T-cell (primary cell): ENCODE measurements around the gene METTL16. TPM values are rescaled to one million over a fixed set of nuclear protein-coding genes. Genes with fewer than 3 reads are reported as not detected.

ENCODE experiments used
- ATAC-seq, 4 experiments: fragments of 200-7000 bp in 3 of 4; fragments of 150-1000 bp in 1 of 4; cut with Tn5 transposase; replicated peaks in 1 of 4; 1 replicate in 3 of 4; 2 replicates in 1 of 4; pipeline ENCODE4 v1.10.0; 2021; ENCODE audit warnings: moderate library complexity in 3 of 4, mild to moderate bottlenecking in 2 of 4, moderate number of reproducible peaks in 1 of 4
- CTCF ChIA-PET, 2 donors: fragments of 300-600 bp; sonication (Branson Sonifier 250); formaldehyde crosslinking; loops; one replicate each; lab custom pipeline; 2022; ENCODE audit warnings: antibody characterized with exemption in 2 of 2; lab: Charles Lee
- POLR2A ChIA-PET, 2 donors: fragments of 300-600 bp; sonication (Branson Sonifier 250); formaldehyde crosslinking; loops; one replicate each; lab custom pipeline; 2022; ENCODE audit warnings: antibody characterized with exemption in 2 of 2; lab: Charles Lee
- DNase-seq, 35 experiments: peaks; one replicate each; pipeline versions ENCODE4 v3.0.0 to v3.0.0-alpha.2; 2013 to 2023
- H3K27ac ChIP-seq: one replicate; pipeline ENCODE4 v1.5.1; 2013; ENCODE audit warnings: low read length
- H3K27me3 ChIP-seq, 2 experiments: replicated peaks in 1 of 2; 1 replicate in 1 of 2; 2 replicates in 1 of 2; pipeline versions ENCODE4 v1.6.1 to v1.7.0; 2013; ENCODE audit warnings: low read length in 1 of 2, mixed read lengths in 1 of 2; ENCODE audit not compliant: control insufficient read depth in 2 of 2, insufficient read depth in 2 of 2; ENCODE audit errors: extremely low read depth in 1 of 2
- H3K36me3 ChIP-seq, 2 donors: 1 replicate in 1 of 2; 2 replicates in 1 of 2; pipeline versions ENCODE4 v1.6.1 to v1.7.0; 2013; ENCODE audit warnings: low read length in 1 of 2; ENCODE audit not compliant: control insufficient read depth in 2 of 2, insufficient read depth in 1 of 2; ENCODE audit errors: extremely low read depth in 1 of 2
- H3K4me1 ChIP-seq, 2 experiments: 1 replicate in 1 of 2; 2 replicates in 1 of 2; pipeline versions ENCODE4 v1.6.1 to v1.7.0; 2013; ENCODE audit warnings: low read length in 2 of 2, mixed read lengths in 1 of 2; ENCODE audit not compliant: insufficient read depth in 2 of 2, control insufficient read depth in 1 of 2; ENCODE audit errors: extremely low read depth in 1 of 2
- H3K4me3 ChIP-seq, 2 donors: 1 replicate in 1 of 2; 2 replicates in 1 of 2; pipeline versions ENCODE4 v1.5.1 to v1.7.0; 2013; ENCODE audit warnings: mild to moderate bottlenecking in 2 of 2, low read length in 1 of 2, moderate library complexity in 1 of 2; ENCODE audit not compliant: control insufficient read depth in 1 of 2; ENCODE audit errors: extremely low read depth in 1 of 2
- H3K9me3 ChIP-seq: 2 replicates; pipeline ENCODE4 v1.7.0; 2013
- H3K27ac Mint-ChIP-seq, 2 donors: one replicate each; pipeline ENCODE4 v1.8.0; 2020 to 2021; ENCODE audit warnings: mild to moderate bottlenecking in 2 of 2, mixed read lengths in 2 of 2
- H3K27me3 Mint-ChIP-seq, 2 donors: one replicate each; pipeline ENCODE4 v1.8.0; 2021 to 2022; ENCODE audit warnings: mixed read lengths in 2 of 2
- H3K36me3 Mint-ChIP-seq: one replicate; pipeline ENCODE4 v1.8.0; 2021; ENCODE audit warnings: mixed read lengths
- H3K4me1 Mint-ChIP-seq, 3 donors: one replicate each; pipeline ENCODE4 v1.8.0; 2020 to 2022; ENCODE audit warnings: mixed read lengths in 3 of 3, mild to moderate bottlenecking in 1 of 3
- H3K4me3 Mint-ChIP-seq, 3 donors: one replicate each; pipeline ENCODE4 v1.8.0; 2020 to 2022; ENCODE audit warnings: mild to moderate bottlenecking in 3 of 3, mixed read lengths in 3 of 3, moderate library complexity in 3 of 3
- H3K9me3 Mint-ChIP-seq, 3 donors: one replicate each; pipeline ENCODE4 v1.8.0; 2020 to 2022; ENCODE audit warnings: mixed read lengths in 3 of 3
- WGBS: methylation state at CpG from one replicate; pipeline ENCODE4 v1.1.5; 2013; ENCODE audit warnings: missing lambda C conversion rate; ENCODE audit not compliant: insufficient coverage; 5-methylcytosine and 5-hydroxymethylcytosine counted together
- total RNA-seq, 35 experiments: library from RNA in 6 of 35; stranded (reverse) in 6 of 35; fragments of 120-200 nt in 1 of 35; gene quantifications; one replicate each; pipeline versions ENCODE4 v1.2.1 to v1.2.4 and lab custom pipeline; 2013 to 2026

The METTL16 gene
- total RNA-seq, 5 donors from 2014 or later (not counting 1 experiment from before 2014, with no cell fraction given) = 43.0 to 51.1 (median 43.2) TPM

- no peaks in the 10 kb centered on the region for H3K27me3 Mint-ChIP-seq
- DNase-seq (no peak), ATAC-seq (no peak)
- peaks cover 11 to 36% of the 10 kb centered on the region in 2 experiments for H3K4me1 ChIP-seq
- H3K9me3 Mint-ChIP-seq = no peaks in the 10 kb centered on the region
- no peak overlapping the region for H3K4me3 ChIP-seq
- POLR2A ChIA-PET = no interaction called here
- CTCF ChIA-PET = no interaction called here
- H3K4me3 Mint-ChIP-seq = no peak overlapping the region
- H3K36me3 Mint-ChIP-seq = no peaks in the 10 kb centered on the region
- peaks cover 9 to 15% of the 10 kb centered on the region in 2 donors for H3K36me3 ChIP-seq
- WGBS = 91% methylated on average over 13 of the region's 15 CpGs
- H3K4me1 Mint-ChIP-seq = peaks cover 34 to 37% (median 36%) of the 10 kb centered on the region in 3 donors
- H3K9me3 ChIP-seq = no peaks in the 10 kb centered on the region
- no peaks in the 10 kb centered on the region for H3K27me3 ChIP-seq
- H3K27ac ChIP-seq = no peak overlapping the region
- peak overlapping the region; percentile 31 to 44 for H3K27ac Mint-ChIP-seq
Measured at GRCh38 chr17:2388683-2389055, 123.0 kb downstream of the METTL16 start.

DNA sequence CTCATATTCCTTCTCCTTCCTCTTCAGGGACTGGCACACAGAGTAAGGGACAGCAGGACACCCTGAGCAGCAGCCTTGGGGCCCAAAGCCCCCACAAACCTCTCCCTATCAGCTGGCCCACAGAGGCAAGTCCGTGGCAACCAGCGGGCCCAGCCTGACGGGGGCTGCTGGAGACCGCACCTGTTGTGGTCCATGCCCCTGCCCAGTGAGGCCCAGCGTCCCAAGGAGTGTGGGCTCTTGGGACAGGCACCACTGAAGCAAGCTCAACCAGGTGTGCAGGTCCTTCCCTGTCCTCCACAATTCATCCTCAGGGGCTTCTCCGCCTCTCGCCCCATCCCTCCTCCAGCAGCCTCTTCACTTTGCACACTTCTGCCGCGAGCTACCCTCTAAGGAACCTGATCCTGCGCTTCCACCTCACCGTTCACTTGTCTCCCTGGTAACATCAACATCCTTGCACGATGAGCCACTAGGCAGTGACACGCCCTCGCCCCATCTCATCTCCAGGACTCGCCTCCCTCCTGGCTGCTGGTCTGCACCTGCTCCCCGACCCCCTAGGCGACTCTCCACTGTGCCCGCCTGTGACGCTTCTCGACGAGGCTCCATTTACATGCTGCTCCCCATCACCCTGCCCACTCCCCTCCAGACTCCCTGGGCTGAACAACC, 123.5 kb downstream of the METTL16 start:
- DNase-seq (no peak), ATAC-seq (no peak)
- ChIA-PET POLR2A (no interaction called here), CTCF (no interaction called here)
- H3K4me1 ChIP-seq = peaks cover 11 to 35% of the 10 kb centered on the region in 2 experiments
- no peaks in the 10 kb centered on the region for H3K27me3 Mint-ChIP-seq
- H3K4me3 ChIP-seq = no peak overlapping the region
- no peak overlapping the region for H3K27ac ChIP-seq
- no peaks in the 10 kb centered on the region for H3K9me3 ChIP-seq
- H3K9me3 Mint-ChIP-seq = no peaks in the 10 kb centered on the region
- peaks cover 9 to 15% of the 10 kb centered on the region in 2 donors for H3K36me3 ChIP-seq
- H3K36me3 Mint-ChIP-seq = no peaks in the 10 kb centered on the region
- H3K27me3 ChIP-seq = no peaks in the 10 kb centered on the region
- H3K27ac Mint-ChIP-seq = no peak overlapping the region
- H3K4me1 Mint-ChIP-seq = peaks cover 34 to 39% (median 39%) of the 10 kb centered on the region in 3 donors
- WGBS = 95% methylated on average over 21 of the region's 21 CpGs
- H3K4me3 Mint-ChIP-seq = no peak overlapping the region

DNA sequence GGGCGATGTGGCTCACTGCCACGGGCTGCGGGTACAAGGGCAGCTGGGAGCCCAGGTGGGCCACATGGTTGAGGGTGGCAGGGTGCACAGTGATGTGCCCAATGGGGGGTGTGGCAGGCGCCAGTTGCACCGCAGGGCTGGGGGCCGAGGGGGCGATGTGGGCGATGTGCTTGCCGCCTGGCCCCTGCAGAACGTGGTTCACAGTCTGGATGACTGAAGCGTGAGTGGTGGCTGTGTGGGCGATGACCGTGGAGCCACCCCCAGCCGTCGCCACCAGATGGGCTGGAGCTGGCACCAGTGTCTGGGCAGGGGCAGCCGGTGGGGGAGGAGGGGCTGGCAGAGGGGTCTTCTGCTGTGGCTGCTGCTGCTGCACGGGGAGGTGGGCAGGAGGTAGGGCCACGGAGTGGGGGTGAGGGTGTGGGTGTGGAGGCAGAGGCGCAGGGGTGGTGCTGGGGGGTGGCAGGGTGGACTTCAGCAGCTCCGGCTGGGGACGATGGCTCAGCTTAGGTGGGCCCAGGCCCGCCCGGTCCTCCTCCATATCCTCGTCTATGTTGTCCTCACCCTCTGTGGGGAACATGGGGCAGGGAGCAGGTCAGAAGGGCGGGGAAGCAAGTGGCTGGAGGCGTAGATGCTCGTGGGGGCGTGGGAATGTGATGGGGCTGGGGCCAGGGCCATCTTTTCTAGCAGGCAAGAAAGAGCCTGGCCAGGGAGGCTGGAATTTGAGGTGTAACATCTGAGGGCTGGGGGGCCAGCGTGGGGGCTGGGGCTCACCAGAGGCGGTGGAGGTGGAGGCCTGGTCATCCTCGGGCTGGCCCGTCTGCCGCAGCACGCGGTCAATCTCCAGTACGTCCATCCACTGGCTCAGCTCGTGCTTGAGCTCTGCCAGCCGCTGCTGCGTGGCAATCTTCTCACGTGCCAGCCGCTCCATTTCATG, 124.3 kb downstream of the METTL16 start:
- Histone ChIP-seq H3K27ac (no peak overlapping the region), H3K4me3 (no peak overlapping the region), H3K36me3 (peaks cover 9 to 15% of the 10 kb centered on the region in 2 donors), H3K27me3 (no peaks in the 10 kb centered on the region), H3K9me3 (no peaks in the 10 kb centered on the region), H3K4me1 (peaks cover 11 to 42% of the 10 kb centered on the region in 2 experiments)
- ChIA-PET CTCF (no interaction called here), POLR2A (no interaction called here)
- H3K36me3 Mint-ChIP-seq = no peaks in the 10 kb centered on the region
- H3K4me3 Mint-ChIP-seq = no peak overlapping the region
- peaks cover 34 to 44% (median 41%) of the 10 kb centered on the region in 3 donors for H3K4me1 Mint-ChIP-seq
- H3K27me3 Mint-ChIP-seq = no peaks in the 10 kb centered on the region
- no peak for ATAC-seq
- no peaks in the 10 kb centered on the region for H3K9me3 Mint-ChIP-seq
- 94% methylated on average over 36 of the region's 41 CpGs for WGBS
- no peak for DNase-seq
- no peak overlapping the region for H3K27ac Mint-ChIP-seq

GRCh38 chr17:2386400-2387085, 125.1 kb downstream of the METTL16 start:
- DNase-seq (no peak), ATAC-seq (no peak)
- Histone ChIP-seq H3K27me3 (no peaks in the 10 kb centered on the region), H3K4me3 (no peak overlapping the region), H3K27ac (no peak overlapping the region), H3K9me3 (no peaks in the 10 kb centered on the region), H3K4me1 (peaks cover 4 to 38% of the 10 kb centered on the region in 2 experiments), H3K36me3 (peaks cover 9 to 15% of the 10 kb centered on the region in 2 donors)
- Mint-ChIP-seq H3K4me1 (peaks cover 26 to 36% (median 33%) of the 10 kb centered on the region in 3 donors), H3K36me3 (no peaks in the 10 kb centered on the region), H3K4me3 (no peak overlapping the region), H3K27ac (peak overlapping the region in 1 of 2 donors; percentile 11), H3K9me3 (no peaks in the 10 kb centered on the region), H3K27me3 (no peaks in the 10 kb centered on the region)
- WGBS = 95% methylated on average over 10 of the region's 22 CpGs
- POLR2A ChIA-PET = no interaction called here
- CTCF ChIA-PET = no interaction called here

DNA sequence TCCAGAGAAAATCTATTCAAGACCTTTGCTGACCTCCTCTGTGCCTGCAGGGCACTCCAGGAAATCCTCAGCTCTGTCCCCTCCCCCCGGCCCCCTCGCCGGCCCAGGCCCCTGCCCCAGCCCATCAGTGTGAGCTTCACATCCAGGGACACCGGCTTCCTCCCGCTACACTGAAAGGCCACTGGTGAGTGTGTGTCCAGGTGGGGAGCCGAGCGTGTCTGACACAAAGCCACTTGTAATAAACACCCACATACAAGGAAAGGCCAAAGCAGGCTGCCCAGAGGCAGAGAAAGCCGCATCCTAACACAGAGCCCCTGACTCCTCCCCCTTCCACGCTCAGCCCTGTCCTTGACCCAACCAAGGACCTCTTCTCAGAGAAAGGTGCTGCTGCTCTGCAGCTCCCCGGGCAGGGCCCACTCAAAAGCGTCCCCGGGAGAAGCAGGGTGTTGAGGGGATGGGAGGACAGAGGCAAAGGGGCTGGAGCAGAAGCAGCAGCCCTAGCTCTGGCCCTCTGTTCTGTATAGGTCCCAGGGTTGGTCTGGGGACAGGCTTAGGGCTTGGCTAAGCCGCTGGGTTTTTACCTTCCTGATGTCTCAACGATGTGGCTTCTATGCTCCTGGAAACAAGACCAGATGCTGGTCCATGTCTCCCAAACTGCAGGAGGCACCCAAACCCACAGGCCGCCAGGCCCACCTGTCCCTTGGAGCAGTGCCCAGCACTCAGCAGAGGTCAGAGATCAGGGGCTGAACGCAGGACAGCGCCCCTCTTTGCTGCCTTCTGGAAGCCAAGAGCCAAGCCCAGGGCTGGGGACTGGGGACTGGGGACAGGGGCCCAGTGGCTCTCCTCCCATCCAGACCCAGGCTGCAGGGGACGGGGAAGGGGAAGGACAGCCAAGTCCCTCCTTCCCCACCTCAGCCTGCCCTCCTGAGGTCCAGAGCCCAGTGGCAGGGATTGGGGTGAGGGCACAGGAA, 126.2 kb downstream of the METTL16 start:
- Mint-ChIP-seq H3K4me1 (peaks cover 22 to 27% (median 26%) of the 10 kb centered on the region in 3 donors), H3K4me3 (no peak overlapping the region), H3K36me3 (no peaks in the 10 kb centered on the region), H3K9me3 (no peaks in the 10 kb centered on the region), H3K27me3 (no peaks in the 10 kb centered on the region), H3K27ac (no peak overlapping the region)
- WGBS = 95% methylated on average over 8 of the region's 18 CpGs
- H3K27me3 ChIP-seq = no peaks in the 10 kb centered on the region
- no peak for DNase-seq
- H3K36me3 ChIP-seq = peaks cover 13 to 18% of the 10 kb centered on the region in 2 donors
- ChIA-PET CTCF (interaction anchor here (1.0 to 6.5 kb wide), 2 partner anchors 30 to 31 kb away, joined by 5 to 231 read pairs; no protein-coding TSS in a partner anchor), POLR2A (no interaction called here)
- no peaks in the 10 kb centered on the region for H3K9me3 ChIP-seq
- H3K4me1 ChIP-seq = peaks cover 0 to 27% of the 10 kb centered on the region in 2 experiments
- no peak overlapping the region for H3K4me3 ChIP-seq
- H3K27ac ChIP-seq = no peak overlapping the region
- ATAC-seq = no peak
